Liver (tissue), 9 donors: ENCODE measurements around the gene LHPP. TPM values are rescaled to one million over a fixed set of nuclear protein-coding genes. Genes with fewer than 3 reads are reported as not detected.

Experiments
- DNase-seq: peaks from one replicate; pipeline ENCODE4 v3.0.0-alpha.2; 2017; ENCODE audit warnings: low spot score
- H3K27ac ChIP-seq, 2 donors: one replicate each; pipeline ENCODE4 v1.7.0; 2013; ENCODE audit warnings: inconsistent platforms in 2 of 2, low read length in 2 of 2, control low read depth in 1 of 2, low read depth in 1 of 2, mild to moderate bottlenecking in 1 of 2
- H3K27me3 ChIP-seq, 4 donors: one replicate each; pipeline versions ENCODE4 v1.6.1 to v1.7.0; 2013; ENCODE audit warnings: low read length in 3 of 4, inconsistent platforms in 1 of 4, mild to moderate bottlenecking in 1 of 4, moderate library complexity in 1 of 4; ENCODE audit not compliant: control insufficient read depth in 4 of 4, insufficient read depth in 4 of 4
- H3K36me3 ChIP-seq, 4 donors: one replicate each; pipeline versions ENCODE4 v1.6.1 to v1.7.0; 2013; ENCODE audit warnings: low read length in 3 of 4, mild to moderate bottlenecking in 3 of 4, low read depth in 1 of 4, moderate library complexity in 1 of 4; ENCODE audit not compliant: control insufficient read depth in 4 of 4, insufficient read depth in 3 of 4
- H3K4me1 ChIP-seq, 4 donors: one replicate each; pipeline versions ENCODE4 v1.6.1 to v1.7.0; 2013; ENCODE audit warnings: low read length in 3 of 4, mild to moderate bottlenecking in 3 of 4, moderate library complexity in 1 of 4; ENCODE audit not compliant: control insufficient read depth in 4 of 4, insufficient read depth in 4 of 4
- H3K4me3 ChIP-seq, 3 donors: one replicate each; pipeline versions ENCODE4 v1.6.1 to v1.7.0; 2013; ENCODE audit warnings: low read length in 3 of 3, control low read depth in 1 of 3, low read depth in 1 of 3, mild to moderate bottlenecking in 1 of 3
- H3K9ac ChIP-seq, 2 donors: one replicate each; pipeline ENCODE4 v1.7.0; 2013; ENCODE audit warnings: low read length in 2 of 2, mild to moderate bottlenecking in 2 of 2, moderate library complexity in 2 of 2, control low read depth in 1 of 2, low read depth in 1 of 2
- H3K9me3 ChIP-seq, 4 donors: one replicate each; pipeline versions ENCODE4 v1.6.1 to v1.7.0; 2013; ENCODE audit warnings: low read length in 3 of 4; ENCODE audit not compliant: control insufficient read depth in 4 of 4
- EGR1 ChIP-seq, 2 donors: IDR thresholded peaks; 2 replicates each; pipeline ENCODE4 v1.6.1; 2016 to 2018; ENCODE audit warnings: antibody characterized with exemption in 2 of 2, low read depth in 2 of 2
- FOXA2 ChIP-seq: IDR thresholded peaks from 2 replicates; pipeline ENCODE4 v1.6.1; 2016; ENCODE audit warnings: antibody characterized with exemption
- GABPA ChIP-seq, 2 donors: IDR thresholded peaks in 1 of 2; conservative IDR thresholded peaks in 1 of 2; 2 replicates each; pipeline ENCODE4 v1.6.1; 2016; ENCODE audit warnings: antibody characterized with exemption in 2 of 2, mild to moderate bottlenecking in 1 of 2, moderate library complexity in 1 of 2
- HNF4A ChIP-seq, 2 donors: conservative IDR thresholded peaks; 2 replicates each; pipeline ENCODE4 v1.6.1; 2016; ENCODE audit warnings: antibody characterized with exemption in 2 of 2, mild to moderate bottlenecking in 2 of 2
- HNF4G ChIP-seq: IDR thresholded peaks from 2 replicates; pipeline ENCODE4 v1.6.1; 2016; ENCODE audit warnings: antibody characterized with exemption
- JUND ChIP-seq, 2 donors: IDR thresholded peaks; 2 replicates each; pipeline ENCODE4 v1.6.1; 2016; ENCODE audit warnings: antibody characterized with exemption in 2 of 2
- NR2F2 ChIP-seq: IDR thresholded peaks from 2 replicates; pipeline ENCODE4 v1.6.1; 2016; ENCODE audit warnings: antibody characterized with exemption
- SP1 ChIP-seq: IDR thresholded peaks from 2 replicates; pipeline ENCODE4 v1.6.1; 2018; ENCODE audit warnings: antibody characterized with exemption, mild to moderate bottlenecking
- TAF1 ChIP-seq: conservative IDR thresholded peaks from 2 replicates; pipeline ENCODE4 v1.6.1; 2016; ENCODE audit warnings: antibody characterized with exemption, mild to moderate bottlenecking
- YY1 ChIP-seq: IDR thresholded peaks from 2 replicates; pipeline ENCODE4 v1.6.1; 2016; ENCODE audit warnings: antibody characterized with exemption, mild to moderate bottlenecking
- WGBS: extraction: QIAGEN DNeasy Blood & Tissue Kit; methylation state at CpG from one replicate; pipeline ENCODE4 v1.1.7; 2013; 5-methylcytosine and 5-hydroxymethylcytosine counted together
- polyA plus RNA-seq, 2 donors: library from polyadenylated mRNA; stranded (reverse) in 1 of 2; unstranded in 1 of 2; fragments of 200-250 nt in 1 of 2; fragments of >200 nt in 1 of 2; fragmentation: Nextera tagmentation in 1 of 2; extraction: Ambion mirVana in 1 of 2; gene quantifications; one replicate each; pipeline versions ENCODE4 v1.2.1 to v1.2.3, GENCODE V29; 2013 to 2015
- total RNA-seq, 2 donors: library from RNA; depleted of rRNA; stranded (reverse); fragments of >200 nt; gene quantifications; one replicate each; pipeline ENCODE4 v1.2.3, GENCODE V29; 2014
- TF ChIP-seq, protein P1 (sequence below): IDR thresholded peaks from 2 replicates; pipeline ENCODE4 v1.6.1; 2016; ENCODE audit warnings: antibody characterized with exemption
- TF ChIP-seq, protein P2 (sequence below): IDR thresholded peaks from 2 replicates; pipeline ENCODE4 v1.6.1; 2016; ENCODE audit warnings: antibody characterized with exemption, mild to moderate bottlenecking
- TF ChIP-seq, protein P3 (sequence below): IDR thresholded peaks from 2 replicates; pipeline ENCODE4 v1.6.1; 2016; ENCODE audit warnings: antibody characterized with exemption
- TF ChIP-seq, protein P4 (sequence below): fragments of 150-350 bp; IDR thresholded peaks from 2 replicates; pipeline ENCODE4 v1.5.1; 2017; ENCODE audit warnings: improper control_type of control experiment, low read depth, low read length; ENCODE audit not compliant: missing input control
- donor health status: healthy.
- donor health status: healthy.
- donor health status: healthy.
- donor health status: healthy.
- donor health status: healthy.

Gene LHPP
- total and polyA plus RNA-seq, 4 donors, result 15.9 to 39.9 (median 26.2) TPM

DNA sequence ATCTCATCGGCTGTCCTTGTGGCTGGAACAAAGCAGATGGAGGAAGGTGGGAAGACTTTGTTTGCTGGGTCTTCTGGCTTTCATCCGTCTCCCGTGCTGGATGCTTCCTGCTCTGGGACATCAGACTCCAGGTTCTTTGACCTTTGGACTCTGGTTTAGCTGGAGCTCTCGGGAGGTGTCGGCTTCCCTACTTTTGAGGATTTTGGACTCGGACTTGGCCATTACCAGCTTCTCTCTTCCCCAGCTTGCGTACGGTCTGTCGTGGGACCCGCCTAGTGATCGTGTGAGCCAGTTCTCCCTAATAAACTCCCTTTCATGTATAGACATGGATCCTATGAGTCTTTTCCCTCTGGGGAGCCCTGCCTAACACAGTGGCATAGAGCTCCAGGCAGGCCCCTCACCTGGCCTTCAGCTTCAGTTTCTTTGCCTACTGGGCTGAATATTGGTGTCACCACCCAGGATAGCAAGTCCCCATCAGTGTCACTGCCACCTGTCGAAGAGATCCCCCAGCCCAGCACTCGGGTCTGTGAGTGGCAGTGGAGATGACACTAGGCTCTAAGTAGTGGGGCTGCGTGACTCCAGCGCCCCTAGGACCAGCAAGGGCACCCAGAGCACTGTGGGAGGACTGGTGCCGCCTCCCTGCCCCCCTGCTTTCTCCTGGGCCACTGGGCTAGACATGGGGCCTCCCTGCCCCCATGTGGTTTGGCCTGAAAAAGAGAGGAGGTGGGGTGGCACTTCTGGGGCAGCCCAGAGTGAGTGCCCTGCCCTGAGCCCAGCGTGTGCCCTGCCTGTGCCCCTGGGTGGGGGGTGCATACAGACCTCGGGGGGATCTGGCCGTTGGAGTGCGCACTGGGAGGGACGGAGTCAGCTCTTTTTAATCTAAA lies 135.6 kb downstream of the LHPP start:
- H3K4me1 ChIP-seq, result peaks cover 0 to 7% (median 0%) of the 10 kb centered on the region in 4 donors
- 70% methylated on average over 21 of the region's 21 CpGs for WGBS
- no peak for DNase-seq

DNA sequence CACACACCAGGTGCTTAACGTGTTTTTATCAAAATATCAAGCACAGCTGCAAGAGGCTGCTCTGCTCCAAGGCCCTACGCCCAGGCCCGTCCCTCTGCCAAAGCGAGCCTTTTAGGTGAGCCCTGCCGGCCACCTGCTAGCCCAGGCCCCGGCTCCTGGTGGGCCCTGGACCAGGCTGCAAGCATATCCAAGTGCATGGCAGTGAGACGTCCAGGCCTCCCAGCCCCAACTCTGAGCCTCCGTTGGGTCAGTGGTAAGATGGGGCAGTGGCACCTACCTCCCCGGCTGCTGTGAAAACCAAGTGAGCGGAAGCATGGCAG lies 136.2 kb downstream of the LHPP start:
- TF ChIP-seq, protein P1, sequence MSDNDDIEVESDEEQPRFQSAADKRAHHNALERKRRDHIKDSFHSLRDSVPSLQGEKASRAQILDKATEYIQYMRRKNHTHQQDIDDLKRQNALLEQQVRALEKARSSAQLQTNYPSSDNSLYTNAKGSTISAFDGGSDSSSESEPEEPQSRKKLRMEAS, result no peak
- TF ChIP-seq NR2F2 (no peak), YY1 (no peak), FOXA2 (no peak), SP1 (no peak), JUND (IDR thresholded peaks at IDR 0.05) (no peak), GABPA (IDR thresholded peaks at IDR 0.05 in 1 of 2, conservative IDR thresholded peaks at IDR 0.05 in 1 of 2) (no peak), TAF1 (no peak)
- TF ChIP-seq, protein P2, sequence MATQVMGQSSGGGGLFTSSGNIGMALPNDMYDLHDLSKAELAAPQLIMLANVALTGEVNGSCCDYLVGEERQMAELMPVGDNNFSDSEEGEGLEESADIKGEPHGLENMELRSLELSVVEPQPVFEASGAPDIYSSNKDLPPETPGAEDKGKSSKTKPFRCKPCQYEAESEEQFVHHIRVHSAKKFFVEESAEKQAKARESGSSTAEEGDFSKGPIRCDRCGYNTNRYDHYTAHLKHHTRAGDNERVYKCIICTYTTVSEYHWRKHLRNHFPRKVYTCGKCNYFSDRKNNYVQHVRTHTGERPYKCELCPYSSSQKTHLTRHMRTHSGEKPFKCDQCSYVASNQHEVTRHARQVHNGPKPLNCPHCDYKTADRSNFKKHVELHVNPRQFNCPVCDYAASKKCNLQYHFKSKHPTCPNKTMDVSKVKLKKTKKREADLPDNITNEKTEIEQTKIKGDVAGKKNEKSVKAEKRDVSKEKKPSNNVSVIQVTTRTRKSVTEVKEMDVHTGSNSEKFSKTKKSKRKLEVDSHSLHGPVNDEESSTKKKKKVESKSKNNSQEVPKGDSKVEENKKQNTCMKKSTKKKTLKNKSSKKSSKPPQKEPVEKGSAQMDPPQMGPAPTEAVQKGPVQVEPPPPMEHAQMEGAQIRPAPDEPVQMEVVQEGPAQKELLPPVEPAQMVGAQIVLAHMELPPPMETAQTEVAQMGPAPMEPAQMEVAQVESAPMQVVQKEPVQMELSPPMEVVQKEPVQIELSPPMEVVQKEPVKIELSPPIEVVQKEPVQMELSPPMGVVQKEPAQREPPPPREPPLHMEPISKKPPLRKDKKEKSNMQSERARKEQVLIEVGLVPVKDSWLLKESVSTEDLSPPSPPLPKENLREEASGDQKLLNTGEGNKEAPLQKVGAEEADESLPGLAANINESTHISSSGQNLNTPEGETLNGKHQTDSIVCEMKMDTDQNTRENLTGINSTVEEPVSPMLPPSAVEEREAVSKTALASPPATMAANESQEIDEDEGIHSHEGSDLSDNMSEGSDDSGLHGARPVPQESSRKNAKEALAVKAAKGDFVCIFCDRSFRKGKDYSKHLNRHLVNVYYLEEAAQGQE, result no peak
- TF ChIP-seq, protein P3, sequence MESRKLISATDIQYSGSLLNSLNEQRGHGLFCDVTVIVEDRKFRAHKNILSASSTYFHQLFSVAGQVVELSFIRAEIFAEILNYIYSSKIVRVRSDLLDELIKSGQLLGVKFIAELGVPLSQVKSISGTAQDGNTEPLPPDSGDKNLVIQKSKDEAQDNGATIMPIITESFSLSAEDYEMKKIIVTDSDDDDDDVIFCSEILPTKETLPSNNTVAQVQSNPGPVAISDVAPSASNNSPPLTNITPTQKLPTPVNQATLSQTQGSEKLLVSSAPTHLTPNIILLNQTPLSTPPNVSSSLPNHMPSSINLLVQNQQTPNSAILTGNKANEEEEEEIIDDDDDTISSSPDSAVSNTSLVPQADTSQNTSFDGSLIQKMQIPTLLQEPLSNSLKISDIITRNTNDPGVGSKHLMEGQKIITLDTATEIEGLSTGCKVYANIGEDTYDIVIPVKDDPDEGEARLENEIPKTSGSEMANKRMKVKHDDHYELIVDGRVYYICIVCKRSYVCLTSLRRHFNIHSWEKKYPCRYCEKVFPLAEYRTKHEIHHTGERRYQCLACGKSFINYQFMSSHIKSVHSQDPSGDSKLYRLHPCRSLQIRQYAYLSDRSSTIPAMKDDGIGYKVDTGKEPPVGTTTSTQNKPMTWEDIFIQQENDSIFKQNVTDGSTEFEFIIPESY, result no peak
- WGBS, result 94% methylated on average over 10 of the region's 10 CpGs
- Histone ChIP-seq H3K27ac (no peak overlapping the region), H3K4me3 (no peak overlapping the region), H3K4me1 (peaks cover 0 to 7% (median 0%) of the 10 kb centered on the region in 4 donors), H3K27me3 (no peaks in the 10 kb centered on the region), H3K9ac (no peak overlapping the region), H3K9me3 (no peaks in the 10 kb centered on the region), H3K36me3 (no peaks in the 10 kb centered on the region)
- DNase-seq, result no peak

More for the DNA sequence above, 135.6 kb downstream of the LHPP start:
- Histone ChIP-seq H3K9me3 (no peaks in the 10 kb centered on the region), H3K9ac (no peak overlapping the region), H3K27ac (no peak overlapping the region), H3K27me3 (no peaks in the 10 kb centered on the region), H3K4me3 (no peak overlapping the region), H3K36me3 (no peaks in the 10 kb centered on the region)
- TF ChIP-seq HNF4G (peak; percentile 72), HNF4A (conservative IDR thresholded peaks at IDR 0.05) (peak; percentile 70 to 85), EGR1 (IDR thresholded peaks at IDR 0.05; ENCODE audit: low read depth in 2 of 2) (no peak)
- TF ChIP-seq, protein P4, sequence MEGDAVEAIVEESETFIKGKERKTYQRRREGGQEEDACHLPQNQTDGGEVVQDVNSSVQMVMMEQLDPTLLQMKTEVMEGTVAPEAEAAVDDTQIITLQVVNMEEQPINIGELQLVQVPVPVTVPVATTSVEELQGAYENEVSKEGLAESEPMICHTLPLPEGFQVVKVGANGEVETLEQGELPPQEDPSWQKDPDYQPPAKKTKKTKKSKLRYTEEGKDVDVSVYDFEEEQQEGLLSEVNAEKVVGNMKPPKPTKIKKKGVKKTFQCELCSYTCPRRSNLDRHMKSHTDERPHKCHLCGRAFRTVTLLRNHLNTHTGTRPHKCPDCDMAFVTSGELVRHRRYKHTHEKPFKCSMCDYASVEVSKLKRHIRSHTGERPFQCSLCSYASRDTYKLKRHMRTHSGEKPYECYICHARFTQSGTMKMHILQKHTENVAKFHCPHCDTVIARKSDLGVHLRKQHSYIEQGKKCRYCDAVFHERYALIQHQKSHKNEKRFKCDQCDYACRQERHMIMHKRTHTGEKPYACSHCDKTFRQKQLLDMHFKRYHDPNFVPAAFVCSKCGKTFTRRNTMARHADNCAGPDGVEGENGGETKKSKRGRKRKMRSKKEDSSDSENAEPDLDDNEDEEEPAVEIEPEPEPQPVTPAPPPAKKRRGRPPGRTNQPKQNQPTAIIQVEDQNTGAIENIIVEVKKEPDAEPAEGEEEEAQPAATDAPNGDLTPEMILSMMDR, result no peak
